ENCODE results near the gene ATP12A.

Gene ATP12A

DNA sequence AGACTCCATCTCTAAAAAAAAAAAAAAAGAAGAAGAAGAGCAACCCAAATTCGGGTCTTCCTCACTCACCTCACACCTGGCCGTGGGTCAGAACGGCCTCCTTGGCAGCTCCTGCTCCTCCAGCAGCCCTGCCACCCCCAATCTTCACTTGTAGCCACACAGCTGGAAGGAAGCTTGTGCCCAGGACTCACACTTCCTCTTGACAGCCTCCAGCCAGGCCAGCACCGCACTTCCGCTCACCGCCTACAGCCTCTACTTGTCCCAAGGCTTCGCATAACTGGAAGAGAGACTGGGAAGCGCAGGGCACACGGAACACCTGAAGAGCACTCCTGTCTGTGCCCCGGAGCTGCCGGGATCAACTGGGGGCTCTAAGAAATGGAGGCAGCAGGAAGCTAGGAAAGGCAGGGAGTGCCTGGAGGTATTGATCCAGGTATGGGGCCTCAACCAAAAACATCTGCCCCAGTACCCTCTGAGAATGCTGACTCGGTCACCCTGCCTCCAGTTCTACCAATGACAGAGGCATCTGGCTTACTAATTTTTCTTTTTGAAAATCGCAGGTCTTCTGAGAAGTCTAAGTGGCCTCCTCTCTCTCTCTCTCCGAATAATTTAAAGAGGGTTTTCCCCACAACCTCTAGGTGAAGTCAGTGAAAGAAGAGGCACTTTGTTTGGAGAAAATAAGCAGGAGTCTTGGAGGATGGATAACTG lies 31.1 kb upstream of the ATP12A start:
- H3K4me1 ChIP-seq (ENCODE audit: control insufficient read depth, insufficient read depth, low read length, unreplicated experiment), result no peaks in the 10 kb centered on the region
- no peak overlapping the region for H2AFZ ChIP-seq (ENCODE audit: low read length, unreplicated experiment)
- H3K4me3 ChIP-seq (ENCODE audit: low read depth, low read length), result no peak overlapping the region
- no peak overlapping the region for H3K27ac ChIP-seq (ENCODE audit: low read depth, low read length)
- no peaks in the 10 kb centered on the region for H3K36me3 ChIP-seq (ENCODE audit: insufficient read depth, low read length)
- no peaks in the 10 kb centered on the region for H3K79me2 ChIP-seq (ENCODE audit: control insufficient read depth, insufficient read depth, low read length, unreplicated experiment)
- peaks cover 9% of the 10 kb centered on the region; the same call in 1 of the 2 replicates for H3K27me3 ChIP-seq (ENCODE audit: insufficient read depth, low read length)

DNA sequence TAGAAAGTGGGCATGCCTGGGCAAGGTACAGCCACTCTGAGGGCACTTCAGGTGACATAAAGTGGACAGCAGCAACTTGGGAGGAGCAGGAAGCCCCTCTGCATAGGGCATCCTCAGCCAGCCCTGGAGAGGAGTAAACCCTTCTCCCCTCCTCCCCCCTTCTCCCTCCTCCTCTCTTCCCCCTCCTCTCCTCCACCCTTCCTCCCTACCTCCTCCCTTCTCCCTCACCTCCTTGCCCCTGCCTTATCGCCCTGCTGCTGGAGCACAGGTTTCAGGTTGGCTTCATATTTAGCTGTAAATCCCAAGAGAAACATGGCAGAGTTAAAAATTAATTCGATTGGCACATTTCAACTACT lies 30.5 kb upstream of the ATP12A start:
- H3K79me2 ChIP-seq (ENCODE audit: control insufficient read depth, insufficient read depth, low read length, unreplicated experiment), result no peaks in the 10 kb centered on the region
- H2AFZ ChIP-seq (ENCODE audit: low read length, unreplicated experiment), result no peak overlapping the region
- H3K27ac ChIP-seq (ENCODE audit: low read depth, low read length), result no peak overlapping the region

DNA sequence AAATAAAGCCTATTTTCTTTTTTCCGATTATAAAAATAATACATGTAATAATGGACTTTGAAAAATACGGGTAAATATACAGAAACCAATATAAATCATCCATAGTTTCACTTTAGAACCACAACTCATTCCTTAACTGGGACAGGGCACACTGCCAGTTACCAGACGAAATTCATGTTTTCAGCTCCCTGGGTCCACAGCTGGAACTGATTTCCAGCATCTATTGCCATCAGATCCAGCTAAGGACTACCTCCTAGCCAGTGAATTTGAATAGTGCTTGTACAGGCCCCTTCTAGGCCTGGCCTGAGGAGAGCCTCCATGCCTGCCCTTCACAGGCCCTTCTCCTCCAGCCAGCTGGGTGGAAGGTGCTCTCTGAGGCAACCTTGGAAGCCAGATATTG lies 30.0 kb upstream of the ATP12A start:
- no peak overlapping the region for H3K27ac ChIP-seq (ENCODE audit: low read depth, low read length)
- H3K36me3 ChIP-seq (ENCODE audit: insufficient read depth, low read length), result no peaks in the 10 kb centered on the region
- H3K27me3 ChIP-seq (ENCODE audit: insufficient read depth, low read length), result peaks cover 4% of the 10 kb centered on the region; the same call in 1 of the 2 replicates
- H3K79me2 ChIP-seq (ENCODE audit: control insufficient read depth, insufficient read depth, low read length, unreplicated experiment), result no peaks in the 10 kb centered on the region
- H2AFZ ChIP-seq (ENCODE audit: low read length, unreplicated experiment), result peak overlapping the region; percentile 43
- H3K4me3 ChIP-seq (ENCODE audit: low read depth, low read length), result no peak overlapping the region
- H3K4me1 ChIP-seq (ENCODE audit: control insufficient read depth, insufficient read depth, low read length, unreplicated experiment), result no peaks in the 10 kb centered on the region

More for the DNA sequence above, 30.5 kb upstream of the ATP12A start:
- Histone ChIP-seq H3K36me3 (ENCODE audit: insufficient read depth, low read length) (no peaks in the 10 kb centered on the region), H3K4me3 (ENCODE audit: low read depth, low read length) (no peak overlapping the region), H3K27me3 (ENCODE audit: insufficient read depth, low read length) (peaks cover 9% of the 10 kb centered on the region; the same call in 1 of the 2 replicates), H3K4me1 (ENCODE audit: control insufficient read depth, insufficient read depth, low read length, unreplicated experiment) (no peaks in the 10 kb centered on the region)

DNA sequence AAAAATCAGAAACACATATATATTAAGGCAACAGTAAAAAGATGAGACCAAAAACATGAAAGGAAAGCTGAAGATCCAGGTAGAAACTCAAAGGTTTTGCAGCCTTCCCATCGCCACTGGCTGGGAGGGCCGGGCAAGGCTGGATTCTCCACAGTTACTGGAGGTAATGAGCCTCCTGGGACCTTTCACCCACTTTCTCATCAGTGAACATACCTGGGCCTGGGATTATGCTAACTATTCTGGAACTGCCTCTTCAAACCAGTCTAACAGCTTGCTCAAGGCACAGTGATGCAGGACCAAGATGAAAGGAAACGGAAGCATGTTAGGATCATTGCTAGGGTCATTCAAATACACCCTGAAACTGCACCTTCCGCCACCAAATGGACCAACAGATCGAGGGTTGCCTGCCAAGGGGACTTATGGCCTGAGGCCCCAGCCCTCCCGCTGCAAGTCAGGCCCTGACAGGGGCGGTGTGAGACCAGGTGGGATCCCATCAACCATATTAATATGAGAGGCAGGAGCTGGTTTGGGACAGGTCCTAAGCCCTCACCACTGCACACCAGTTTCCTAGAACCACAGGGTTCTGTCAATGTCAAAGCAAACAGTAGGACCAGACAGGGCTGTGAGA lies 28.4 kb upstream of the ATP12A start:
- Histone ChIP-seq H3K4me3 (ENCODE audit: low read depth, low read length) (no peak overlapping the region), H2AFZ (ENCODE audit: low read length, unreplicated experiment) (no peak overlapping the region), H3K27ac (ENCODE audit: low read depth, low read length) (no peak overlapping the region), H3K79me2 (ENCODE audit: control insufficient read depth, insufficient read depth, low read length, unreplicated experiment) (no peaks in the 10 kb centered on the region), H3K4me1 (ENCODE audit: control insufficient read depth, insufficient read depth, low read length, unreplicated experiment) (no peaks in the 10 kb centered on the region), H3K36me3 (ENCODE audit: insufficient read depth, low read length) (no peaks in the 10 kb centered on the region), H3K27me3 (ENCODE audit: insufficient read depth, low read length) (no peaks in the 10 kb centered on the region)

DNA sequence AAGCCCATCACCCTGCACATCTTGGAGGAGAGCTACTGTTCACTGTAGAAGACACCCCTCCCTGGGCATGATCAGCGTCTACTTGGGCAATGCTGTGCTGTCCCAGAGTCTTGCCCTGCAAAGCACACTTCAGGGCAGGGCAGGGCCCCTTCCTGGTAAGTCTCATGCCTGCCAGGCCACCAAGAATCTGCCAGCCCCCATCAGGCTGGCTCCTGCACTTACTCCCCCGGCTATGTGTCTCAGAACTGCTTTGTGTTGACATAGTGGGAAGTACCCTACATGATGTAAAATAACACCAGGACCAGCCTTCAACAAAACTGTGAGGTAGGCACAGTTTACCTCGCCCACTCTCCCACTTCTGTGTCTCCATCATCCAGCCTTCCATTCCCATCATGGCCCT lies 27.8 kb upstream of the ATP12A start:
- no peak overlapping the region for H3K4me3 ChIP-seq (ENCODE audit: low read depth, low read length)
- H3K27ac ChIP-seq (ENCODE audit: low read depth, low read length), result no peak overlapping the region
- no peak overlapping the region for H2AFZ ChIP-seq (ENCODE audit: low read length, unreplicated experiment)
- H3K27me3 ChIP-seq (ENCODE audit: insufficient read depth, low read length), result no peaks in the 10 kb centered on the region
- no peaks in the 10 kb centered on the region for H3K36me3 ChIP-seq (ENCODE audit: insufficient read depth, low read length)
- no peaks in the 10 kb centered on the region for H3K4me1 ChIP-seq (ENCODE audit: control insufficient read depth, insufficient read depth, low read length, unreplicated experiment)
- H3K79me2 ChIP-seq (ENCODE audit: control insufficient read depth, insufficient read depth, low read length, unreplicated experiment), result no peaks in the 10 kb centered on the region

DNA sequence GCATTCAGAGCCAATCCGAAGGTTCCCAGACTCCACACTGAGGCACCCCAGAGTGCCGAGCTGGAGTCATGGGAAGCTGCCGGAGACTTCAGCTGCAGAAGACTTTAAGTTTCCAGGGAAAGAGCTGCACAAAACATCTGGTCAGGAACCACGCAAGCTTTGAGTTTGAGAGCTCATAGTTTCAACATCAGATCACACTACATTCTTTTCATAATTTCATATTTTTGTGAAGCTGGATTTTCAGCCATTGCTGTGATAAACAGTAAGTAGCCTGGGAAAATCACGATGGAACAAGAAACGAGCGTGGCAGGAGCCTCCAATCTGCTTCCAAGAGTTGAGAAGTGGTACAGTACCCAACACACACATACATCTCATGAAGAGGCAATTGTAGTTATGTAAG lies 25.5 kb upstream of the ATP12A start:
- Histone ChIP-seq H3K4me1 (ENCODE audit: control insufficient read depth, insufficient read depth, low read length, unreplicated experiment) (no peaks in the 10 kb centered on the region), H3K27ac (ENCODE audit: low read depth, low read length) (no peak overlapping the region), H3K4me3 (ENCODE audit: low read depth, low read length) (no peak overlapping the region), H2AFZ (ENCODE audit: low read length, unreplicated experiment) (no peak overlapping the region), H3K79me2 (ENCODE audit: control insufficient read depth, insufficient read depth, low read length, unreplicated experiment) (no peaks in the 10 kb centered on the region), H3K27me3 (ENCODE audit: insufficient read depth, low read length) (no peaks in the 10 kb centered on the region; the same call in none of the 2 replicates), H3K36me3 (ENCODE audit: insufficient read depth, low read length) (no peaks in the 10 kb centered on the region)

DNA sequence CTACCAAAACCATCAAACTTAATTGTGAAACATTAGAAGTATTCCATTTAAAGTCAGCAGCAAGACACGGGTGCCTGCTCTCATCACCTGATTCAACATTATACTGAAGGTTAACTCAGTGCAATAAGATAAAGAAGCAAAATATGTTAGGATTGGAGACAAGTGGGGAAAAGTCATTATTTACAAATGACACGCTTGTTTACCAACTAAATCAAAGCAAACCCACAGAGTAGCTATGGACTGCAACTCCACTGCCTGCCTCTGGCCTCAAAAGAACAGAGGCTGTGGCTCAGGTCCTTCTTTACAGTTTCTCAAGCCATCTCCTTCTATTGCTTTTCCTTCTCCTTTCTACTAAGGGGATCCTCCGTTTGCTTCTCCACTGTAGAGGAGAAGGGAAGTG lies 21.0 kb upstream of the ATP12A start:
- peaks cover 4% of the 10 kb centered on the region for H3K27me3 ChIP-seq (ENCODE audit: insufficient read depth, low read length)
- H3K27ac ChIP-seq (ENCODE audit: low read depth, low read length), result no peak overlapping the region
- no peak overlapping the region for H2AFZ ChIP-seq (ENCODE audit: low read length, unreplicated experiment)
- no peaks in the 10 kb centered on the region for H3K36me3 ChIP-seq (ENCODE audit: insufficient read depth, low read length)
- no peak overlapping the region for H3K4me3 ChIP-seq (ENCODE audit: low read depth, low read length)
- no peaks in the 10 kb centered on the region for H3K79me2 ChIP-seq (ENCODE audit: control insufficient read depth, insufficient read depth, low read length, unreplicated experiment)
- H3K4me1 ChIP-seq (ENCODE audit: control insufficient read depth, insufficient read depth, low read length, unreplicated experiment), result no peaks in the 10 kb centered on the region

DNA sequence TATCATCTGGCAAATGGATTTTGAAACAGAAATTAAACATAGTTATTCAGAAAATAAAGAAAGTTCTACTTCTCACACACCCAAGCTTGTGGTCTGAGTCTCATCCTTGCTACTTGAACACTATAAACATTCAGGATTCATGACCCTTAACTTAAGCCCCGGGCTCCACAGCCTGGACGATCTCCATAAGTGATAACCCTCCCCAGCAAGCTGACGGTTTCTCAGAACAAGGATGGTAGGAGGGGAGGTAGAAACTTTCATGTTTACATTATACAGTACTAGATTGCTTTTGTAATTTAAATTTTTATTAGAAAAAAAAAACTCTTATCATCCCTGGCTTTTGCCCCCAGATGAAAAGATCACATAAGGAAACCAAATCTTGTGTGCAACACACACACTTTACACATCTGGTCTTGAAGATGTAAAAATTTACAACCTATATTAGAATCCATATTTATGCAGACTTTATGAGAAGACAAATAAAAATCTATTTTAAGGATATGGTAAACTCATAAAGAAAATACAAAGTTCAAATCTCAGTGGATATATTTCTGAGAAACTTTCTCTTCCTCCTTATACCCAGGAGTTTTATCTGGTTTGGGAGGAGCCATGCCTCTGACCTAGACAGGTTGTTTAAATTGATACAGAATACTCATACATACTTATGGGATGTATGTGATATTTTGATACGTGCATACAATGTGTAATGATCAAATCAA lies 20.0 kb upstream of the ATP12A start:
- Histone ChIP-seq H3K79me2 (ENCODE audit: control insufficient read depth, insufficient read depth, low read length, unreplicated experiment) (no peaks in the 10 kb centered on the region), H3K27me3 (ENCODE audit: insufficient read depth, low read length) (peaks cover 4% of the 10 kb centered on the region), H3K4me3 (ENCODE audit: low read depth, low read length) (no peak overlapping the region), H2AFZ (ENCODE audit: low read length, unreplicated experiment) (no peak overlapping the region), H3K36me3 (ENCODE audit: insufficient read depth, low read length) (no peaks in the 10 kb centered on the region), H3K4me1 (ENCODE audit: control insufficient read depth, insufficient read depth, low read length, unreplicated experiment) (peaks cover 7% of the 10 kb centered on the region), H3K27ac (ENCODE audit: low read depth, low read length) (no peak overlapping the region)

DNA sequence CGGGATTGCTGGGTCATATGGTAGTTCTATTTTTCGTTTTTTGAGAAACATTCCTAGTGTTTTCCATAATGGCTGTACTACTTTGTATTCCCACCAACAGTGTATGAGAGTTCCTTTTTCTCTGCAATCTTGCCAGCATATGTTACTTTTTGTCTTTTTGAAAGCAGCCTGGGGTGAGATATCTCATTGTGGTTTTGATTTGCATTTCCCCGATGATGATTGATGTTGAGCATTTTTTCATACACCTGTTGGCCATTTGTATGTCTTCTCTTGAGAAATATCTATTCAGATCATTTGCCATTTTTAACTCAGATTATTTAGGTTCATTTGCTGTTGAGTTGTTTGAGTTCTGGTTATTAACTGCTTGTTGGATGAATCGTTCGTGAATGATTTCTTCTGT lies 18.5 kb upstream of the ATP12A start:
- no peaks in the 10 kb centered on the region for H3K79me2 ChIP-seq (ENCODE audit: control insufficient read depth, insufficient read depth, low read length, unreplicated experiment)
- peaks cover 9% of the 10 kb centered on the region for H3K4me1 ChIP-seq (ENCODE audit: control insufficient read depth, insufficient read depth, low read length, unreplicated experiment)
- H3K27me3 ChIP-seq (ENCODE audit: insufficient read depth, low read length), result peaks cover 4% of the 10 kb centered on the region
- H2AFZ ChIP-seq (ENCODE audit: low read length, unreplicated experiment), result no peak overlapping the region
- H3K36me3 ChIP-seq (ENCODE audit: insufficient read depth, low read length), result no peaks in the 10 kb centered on the region
- H3K4me3 ChIP-seq (ENCODE audit: low read depth, low read length), result no peak overlapping the region
- no peak overlapping the region for H3K27ac ChIP-seq (ENCODE audit: low read depth, low read length)

DNA sequence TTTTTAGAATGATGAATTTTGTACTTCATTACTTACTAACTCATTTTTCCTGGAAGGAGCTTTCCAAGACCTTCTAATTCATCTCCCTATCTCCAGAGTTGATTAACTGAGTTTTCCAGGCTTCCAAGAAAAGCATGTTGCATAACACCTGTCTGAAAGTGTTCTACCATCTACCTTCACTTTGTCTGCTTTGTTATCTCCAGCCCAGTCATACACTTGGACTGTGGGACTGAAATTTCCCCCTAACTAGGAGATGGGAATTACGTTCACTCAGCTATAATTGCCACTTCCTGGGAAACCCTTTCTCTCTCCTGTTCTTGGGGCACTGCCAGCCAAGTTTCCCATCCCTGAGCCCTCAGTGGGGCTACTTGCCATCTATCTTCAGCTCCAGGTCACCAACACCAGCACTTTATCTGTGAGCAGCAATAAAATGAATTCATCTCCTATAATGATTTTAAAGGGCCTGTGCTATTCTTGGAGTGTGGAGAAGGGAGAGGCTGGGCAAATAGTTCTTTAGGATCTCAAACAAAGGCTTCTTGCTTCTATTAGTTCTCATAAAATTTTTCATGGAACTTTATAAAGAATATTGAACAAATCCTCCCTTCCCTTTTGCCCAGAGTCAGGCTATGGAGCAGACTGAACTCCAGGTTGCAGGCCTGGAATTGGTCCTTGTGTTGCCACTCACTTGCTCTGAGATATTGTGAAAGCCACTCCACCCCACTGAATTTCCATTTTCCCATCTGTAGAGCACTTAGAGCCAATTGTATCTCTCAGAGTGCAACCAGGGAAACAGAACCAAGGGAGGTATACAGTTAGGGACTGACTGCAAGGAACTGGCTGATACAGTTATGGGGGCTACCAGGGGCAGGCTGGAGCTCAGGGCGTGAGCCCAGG lies 17.8 kb upstream of the ATP12A start:
- Histone ChIP-seq H3K36me3 (ENCODE audit: insufficient read depth, low read length) (no peaks in the 10 kb centered on the region), H3K79me2 (ENCODE audit: control insufficient read depth, insufficient read depth, low read length, unreplicated experiment) (no peaks in the 10 kb centered on the region), H2AFZ (ENCODE audit: low read length, unreplicated experiment) (no peak overlapping the region), H3K4me3 (ENCODE audit: low read depth, low read length) (no peak overlapping the region), H3K27me3 (ENCODE audit: insufficient read depth, low read length) (peaks cover 4% of the 10 kb centered on the region), H3K4me1 (ENCODE audit: control insufficient read depth, insufficient read depth, low read length, unreplicated experiment) (peaks cover 9% of the 10 kb centered on the region), H3K27ac (ENCODE audit: low read depth, low read length) (no peak overlapping the region)
